ENCODE results near the gene VPS18. TPM values are rescaled to one million over a fixed set of nuclear protein-coding genes. Genes with fewer than 3 reads are reported as not detected.

VPS18 gene
- total RNA-seq, 2 experiments from 2014 or later: 7.8 to 8.8 TPM

GRCh38 chr15:40904552-40905201 lies 10.4 kb downstream of the VPS18 start:
- peaks cover 20% of the 10 kb centered on the region for H3K4me1 Mint-ChIP-seq (ENCODE audit: low read depth)
- POLR2A ChIA-PET: interaction anchor here (3.8 kb wide), 1 partner anchor 10 kb away, joined by 15 read pairs; the partner anchor contains the start of gene VPS18
- peaks cover 19% of the 10 kb centered on the region for H3K36me3 Mint-ChIP-seq
- no peak overlapping the region for H3K4me3 Mint-ChIP-seq
- no peak overlapping the region for H3K27ac Mint-ChIP-seq
- DNase-seq: no peak
- intact Hi-C loops (cut with micrococcal nuclease): loop anchor here (1.0 kb wide), 3 partner anchors 118 to 428 kb away; partner anchors contain the start of genes NUSAP1 and OIP5
- H3K9me3 Mint-ChIP-seq: no peaks in the 10 kb centered on the region
- CTCF ChIA-PET: interaction anchor here (0.6 to 9.0 kb wide), 41 partner anchors 9 to 494 kb away, joined by 3 to 103 read pairs (median 5); partner anchors contain the start of genes CHAC1, DLL4, INO80 and RHOV
- H3K27me3 Mint-ChIP-seq: no peaks in the 10 kb centered on the region

DNA sequence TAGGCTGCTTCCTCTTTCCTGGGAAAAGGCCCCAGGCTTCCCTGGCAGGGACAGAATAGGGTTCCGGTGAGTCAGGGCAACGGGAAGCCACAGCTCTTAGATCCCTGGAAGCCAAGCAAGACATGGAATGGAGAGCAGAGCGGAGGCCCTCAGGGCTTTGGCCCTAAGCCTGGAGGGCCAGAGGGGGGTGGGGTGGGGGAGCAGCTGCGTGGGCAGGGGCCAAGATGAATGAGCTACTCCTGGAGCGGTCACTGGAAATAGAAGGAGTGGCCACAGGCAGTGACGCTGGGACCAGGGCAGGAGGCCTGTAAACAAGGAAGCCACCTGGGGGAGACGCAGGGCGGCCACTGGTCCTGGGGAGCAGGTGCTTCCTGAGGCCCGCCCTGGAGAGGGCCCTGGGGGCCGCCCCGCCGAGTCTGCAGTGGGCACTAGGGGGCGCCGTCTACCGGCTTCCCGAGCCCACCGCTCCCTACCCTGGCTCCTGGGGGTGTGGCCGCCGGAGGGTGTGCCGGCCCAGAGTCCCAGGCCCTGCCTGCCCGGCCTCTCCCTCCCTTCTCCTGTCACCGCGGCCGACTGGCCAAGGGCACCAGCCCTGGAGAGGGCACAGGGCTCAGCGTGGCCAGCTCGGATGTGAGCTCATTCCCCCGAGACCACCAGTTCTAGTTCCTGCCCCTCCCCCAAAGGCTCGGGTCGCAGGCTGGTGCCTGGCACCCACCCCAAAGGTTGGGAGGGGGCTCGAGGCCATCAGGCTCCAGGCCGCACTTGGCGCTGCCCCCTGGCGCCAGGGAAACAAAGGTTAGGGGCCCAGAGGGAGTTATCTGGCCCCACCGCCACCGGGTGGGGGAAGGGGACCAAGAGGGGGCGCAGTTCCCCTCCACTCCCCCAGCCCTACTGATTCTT lies 12.1 kb downstream of the VPS18 start:
- intact Hi-C loops (cut with micrococcal nuclease): loop anchor here (2.0 kb wide), 2 partner anchors 20 to 46 kb away; partner anchors contain the start of gene CHAC1
- Mint-ChIP-seq H3K27ac (no peak overlapping the region), H3K27me3 (no peaks in the 10 kb centered on the region), H3K36me3 (peaks cover 12% of the 10 kb centered on the region), H3K9me3 (no peaks in the 10 kb centered on the region), H3K4me3 (peak overlapping the region; percentile 77), H3K4me1 (ENCODE audit: low read depth) (peaks cover 17% of the 10 kb centered on the region)
- CTCF ChIA-PET: interaction anchor here (0.6 to 9.0 kb wide), 28 partner anchors 10 to 1321 kb away, joined by 3 to 103 read pairs (median 5); partner anchors contain the start of genes CHAC1, CHP1, DLL4 and RHOV
- peak; percentile 88 for DNase-seq
- POLR2A ChIA-PET: interaction anchor here (1.0 to 3.8 kb wide), 5 partner anchors 12 to 210 kb away, joined by 3 to 15 read pairs (median 6); partner anchors contain the start of genes CHAC1 and VPS18

DNA sequence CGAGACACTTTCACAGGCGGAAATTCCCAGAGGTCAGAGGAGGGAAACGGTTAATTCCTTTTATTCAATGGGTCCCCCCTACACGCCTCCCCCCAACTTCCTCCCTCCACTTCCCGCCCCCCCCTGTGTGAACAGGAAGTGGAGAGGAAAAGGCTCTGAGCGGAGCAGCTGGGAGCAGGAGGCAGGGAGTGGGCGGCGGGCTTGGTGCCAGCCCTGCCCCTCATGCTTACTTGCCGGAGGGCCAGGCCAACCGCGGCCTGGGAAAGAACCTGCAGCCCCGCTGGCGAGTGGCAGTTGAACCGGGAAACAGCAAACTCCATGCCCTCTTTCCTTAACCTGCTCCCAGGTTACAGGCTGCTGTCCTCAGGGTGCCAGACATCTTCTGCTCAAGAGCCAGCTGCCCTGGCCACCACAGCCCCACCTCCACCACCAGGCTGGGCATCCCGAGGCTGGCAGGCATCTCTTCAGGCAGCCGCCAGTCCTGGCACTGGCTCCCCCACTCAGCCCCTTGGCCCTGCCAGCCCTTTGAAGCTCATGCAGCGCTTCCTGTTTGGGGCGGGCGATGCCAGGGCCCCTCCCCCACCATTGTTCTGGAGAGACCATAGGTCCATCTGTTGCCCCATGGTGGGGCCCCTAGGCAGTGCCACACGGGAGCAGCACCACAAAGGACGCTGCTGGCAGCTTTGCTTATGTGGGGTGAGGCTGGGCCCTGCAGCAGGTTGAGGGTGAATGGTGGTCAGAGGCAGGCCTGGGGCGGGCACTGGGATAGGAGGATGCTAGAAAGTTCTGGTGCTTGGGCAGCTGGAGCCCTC lies 12.9 kb downstream of the VPS18 start:
- H3K36me3 Mint-ChIP-seq: peaks cover 11% of the 10 kb centered on the region
- H3K27ac Mint-ChIP-seq: peak overlapping the region; percentile 82
- intact Hi-C loops (cut with micrococcal nuclease): loop anchor here (1.0 to 2.0 kb wide), 4 partner anchors 20 to 324 kb away; partner anchors contain the start of genes CHAC1, CHP1 and INO80
- no peaks in the 10 kb centered on the region for H3K27me3 Mint-ChIP-seq
- CTCF ChIA-PET: interaction anchor here (0.6 to 9.0 kb wide), 18 partner anchors 11 to 324 kb away, joined by 3 to 103 read pairs (median 4); partner anchors contain the start of genes CHP1, DLL4 and VPS18
- POLR2A ChIA-PET: interaction anchor here (0.8 to 1.6 kb wide), 5 partner anchors 33 to 209 kb away, joined by 3 to 9 read pairs (median 4); partner anchors contain the start of gene CHAC1
- H3K4me3 Mint-ChIP-seq: peak overlapping the region; percentile 77
- H3K4me1 Mint-ChIP-seq (ENCODE audit: low read depth): peaks cover 17% of the 10 kb centered on the region
- DNase-seq: peak; percentile 78
- no peaks in the 10 kb centered on the region for H3K9me3 Mint-ChIP-seq

DNA sequence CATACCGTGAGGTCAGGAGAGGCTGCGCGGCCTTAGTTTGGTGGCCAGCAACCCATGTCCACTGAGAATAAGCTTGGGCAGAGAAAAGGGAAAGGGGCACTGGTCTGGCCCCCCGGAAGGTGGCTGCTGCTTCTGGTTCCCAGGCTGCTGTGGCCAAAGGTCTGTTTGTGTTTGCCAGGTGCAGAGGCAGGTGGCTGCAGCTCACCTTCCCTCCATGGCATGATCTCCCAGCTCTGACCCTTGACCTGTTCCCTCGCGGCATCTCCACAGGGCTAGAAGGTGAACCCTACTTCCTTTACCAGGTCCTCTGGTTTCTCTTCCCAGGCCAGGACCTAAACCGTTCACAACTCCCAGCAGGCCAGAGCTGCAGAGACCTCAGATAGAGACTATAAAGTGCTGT lies 13.8 kb downstream of the VPS18 start:
- peaks cover 6% of the 10 kb centered on the region for H3K36me3 Mint-ChIP-seq
- no peak for DNase-seq
- no peaks in the 10 kb centered on the region for H3K27me3 Mint-ChIP-seq
- no peak overlapping the region for H3K27ac Mint-ChIP-seq
- H3K9me3 Mint-ChIP-seq: no peaks in the 10 kb centered on the region
- intact Hi-C loops (cut with micrococcal nuclease): no loop called here
- ChIA-PET POLR2A (interaction anchor here (0.8 to 0.9 kb wide), 2 partner anchors 33 to 45 kb away, joined by 3 to 4 read pairs; partner anchors contain the start of gene CHAC1), CTCF (interaction anchor here (0.6 to 9.0 kb wide), 10 partner anchors 12 to 279 kb away, joined by 3 to 103 read pairs (median 36); partner anchors contain the start of genes DLL4 and VPS18)
- peaks cover 17% of the 10 kb centered on the region for H3K4me1 Mint-ChIP-seq (ENCODE audit: low read depth)
- peak overlapping the region; percentile 7 for H3K4me3 Mint-ChIP-seq

- no peak for DNase-seq
- Mint-ChIP-seq H3K4me1 (ENCODE audit: low read depth) (peaks cover 12% of the 10 kb centered on the region), H3K36me3 (no peaks in the 10 kb centered on the region), H3K27ac (no peak overlapping the region), H3K4me3 (no peak overlapping the region), H3K9me3 (no peaks in the 10 kb centered on the region), H3K27me3 (no peaks in the 10 kb centered on the region)
- CTCF ChIA-PET: interaction anchor here (0.6 to 8.1 kb wide), 4 partner anchors 14 to 276 kb away, joined by 3 to 103 read pairs (median 4); partner anchors contain the start of gene VPS18
- intact Hi-C loops (cut with micrococcal nuclease): no loop called here
- POLR2A ChIA-PET: no interaction called here
Measured at GRCh38 chr15:40909662-40910630, 15.7 kb downstream of the VPS18 start.

- Mint-ChIP-seq H3K9me3 (no peaks in the 10 kb centered on the region), H3K27ac (no peak overlapping the region), H3K4me1 (ENCODE audit: low read depth) (peaks cover 12% of the 10 kb centered on the region), H3K27me3 (no peaks in the 10 kb centered on the region), H3K36me3 (no peaks in the 10 kb centered on the region), H3K4me3 (no peak overlapping the region)
- no peak for DNase-seq
- intact Hi-C loops (cut with micrococcal nuclease): no loop called here
- ChIA-PET CTCF (interaction anchor here (1.4 kb wide), 1 partner anchor 275 kb away, joined by 3 read pairs; no protein-coding TSS in a partner anchor), POLR2A (no interaction called here)
Measured at GRCh38 chr15:40911141-40911540, 16.9 kb downstream of the VPS18 start.

DNA sequence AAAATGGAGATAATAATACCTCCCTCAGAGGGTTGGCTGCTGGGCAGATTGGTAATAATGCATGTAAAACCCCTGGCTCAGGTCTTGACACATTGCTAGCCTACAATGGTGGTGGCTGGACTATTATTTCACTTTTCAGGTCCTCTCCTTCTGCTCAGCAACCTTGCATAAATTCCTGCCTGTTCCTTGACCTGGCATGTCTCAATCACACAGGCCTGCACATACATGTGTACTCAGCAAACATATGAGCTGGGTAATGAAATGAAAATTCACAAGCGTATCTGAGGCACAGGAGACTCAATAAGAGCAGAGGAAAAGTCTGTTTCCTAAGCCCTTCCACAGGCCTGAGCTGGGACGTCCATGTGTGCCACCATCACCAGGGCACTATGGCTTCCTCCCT lies 17.4 kb downstream of the VPS18 start:
- H3K9me3 Mint-ChIP-seq: no peaks in the 10 kb centered on the region
- POLR2A ChIA-PET: no interaction called here
- no peak overlapping the region for H3K27ac Mint-ChIP-seq
- peaks cover 12% of the 10 kb centered on the region for H3K4me1 Mint-ChIP-seq (ENCODE audit: low read depth)
- CTCF ChIA-PET: interaction anchor here (0.6 to 1.4 kb wide), 4 partner anchors 9 to 274 kb away, joined by 3 to 5 read pairs (median 3); no protein-coding TSS in a partner anchor
- DNase-seq: no peak
- no peaks in the 10 kb centered on the region for H3K36me3 Mint-ChIP-seq
- H3K27me3 Mint-ChIP-seq: peaks cover 2% of the 10 kb centered on the region
- H3K4me3 Mint-ChIP-seq: no peak overlapping the region
- intact Hi-C loops (cut with micrococcal nuclease): no loop called here

DNA sequence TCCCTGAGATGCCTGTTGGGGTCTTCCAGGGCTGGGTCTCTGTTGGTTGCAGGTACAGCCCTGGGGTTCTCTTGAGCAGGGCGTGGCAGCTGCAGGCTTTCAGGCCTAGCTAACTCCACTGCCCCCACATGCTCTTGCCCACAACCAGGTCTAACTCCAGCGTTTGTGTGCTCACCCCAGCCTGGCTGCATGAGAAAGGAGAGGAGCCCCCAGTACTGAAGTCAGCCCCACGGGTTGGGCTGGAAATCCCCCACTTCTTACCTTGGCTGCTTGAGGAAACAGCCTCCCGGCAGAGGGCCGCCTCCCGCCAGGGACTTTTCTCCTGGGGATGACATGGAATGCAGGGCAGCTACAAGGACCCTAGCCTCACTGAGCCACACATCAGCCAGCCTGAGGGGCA lies 18.2 kb downstream of the VPS18 start:
- intact Hi-C loops (cut with micrococcal nuclease): no loop called here
- no peak overlapping the region for H3K27ac Mint-ChIP-seq
- CTCF ChIA-PET: interaction anchor here (0.6 to 1.3 kb wide), 4 partner anchors 10 to 85 kb away, joined by 3 to 5 read pairs (median 3); no protein-coding TSS in a partner anchor

DNA sequence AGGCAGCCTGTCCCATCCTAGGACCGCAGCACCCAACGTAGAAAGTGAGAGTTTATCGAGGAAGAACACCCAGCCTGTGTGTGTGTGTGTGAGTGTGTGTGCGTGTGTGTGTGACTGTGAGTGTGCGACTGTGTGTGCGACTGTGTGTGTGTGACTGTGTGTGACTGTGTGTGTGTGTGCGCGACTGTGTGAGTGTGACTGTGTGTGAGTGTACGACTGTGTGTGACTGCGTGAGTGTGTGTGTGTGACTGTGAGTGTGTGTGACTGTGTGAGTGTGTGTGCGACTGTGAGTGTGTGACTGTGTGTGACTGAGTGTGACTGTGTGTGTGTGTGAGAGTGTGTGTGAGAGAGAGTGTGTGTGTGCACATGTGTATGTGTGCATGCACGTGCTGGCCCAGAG lies 19.8 kb downstream of the VPS18 start:
- no peaks in the 10 kb centered on the region for H3K36me3 Mint-ChIP-seq
- no peak overlapping the region for H3K27ac Mint-ChIP-seq
- intact Hi-C loops (cut with micrococcal nuclease): no loop called here
- ChIA-PET POLR2A (no interaction called here), CTCF (no interaction called here)
- no peaks in the 10 kb centered on the region for H3K4me1 Mint-ChIP-seq (ENCODE audit: low read depth)
- peaks cover 2% of the 10 kb centered on the region for H3K27me3 Mint-ChIP-seq
- H3K9me3 Mint-ChIP-seq: no peaks in the 10 kb centered on the region
- H3K4me3 Mint-ChIP-seq: no peak overlapping the region
- DNase-seq: no peak

More for the DNA sequence above, 18.2 kb downstream of the VPS18 start:
- no peak for DNase-seq
- POLR2A ChIA-PET: no interaction called here
- H3K4me3 Mint-ChIP-seq: no peak overlapping the region
- no peaks in the 10 kb centered on the region for H3K36me3 Mint-ChIP-seq
- no peaks in the 10 kb centered on the region for H3K9me3 Mint-ChIP-seq
- H3K27me3 Mint-ChIP-seq: peaks cover 2% of the 10 kb centered on the region
- peaks cover 4% of the 10 kb centered on the region for H3K4me1 Mint-ChIP-seq (ENCODE audit: low read depth)

- no peaks in the 10 kb centered on the region for H3K9me3 Mint-ChIP-seq
- H3K36me3 Mint-ChIP-seq: no peaks in the 10 kb centered on the region
- no peaks in the 10 kb centered on the region for H3K4me1 Mint-ChIP-seq (ENCODE audit: low read depth)
- no peak overlapping the region for H3K27ac Mint-ChIP-seq
- no peak overlapping the region for H3K4me3 Mint-ChIP-seq
- ChIA-PET CTCF (no interaction called here), POLR2A (no interaction called here)
- intact Hi-C loops (cut with micrococcal nuclease): no loop called here
- H3K27me3 Mint-ChIP-seq: peaks cover 2% of the 10 kb centered on the region
- DNase-seq: no peak
Measured at GRCh38 chr15:40914486-40914885, 20.2 kb downstream of the VPS18 start.
